NCI-H446 treated with DMSO at 0.1 percent for 48 hours (cell line): Measurements from ENCODE around the gene SLCO2B1.

Source experiments
- DNase-seq: peaks from one replicate; lab custom pipeline; 2025; lab: John Stamatoyannopoulos, UW

The SLCO2B1 gene

GRCh38 chr11:75246671-75247350 is 95.9 kb downstream of the SLCO2B1 start:
- DNase-seq = no peak

GRCh38 chr11:75248924-75249256 is 98.0 kb downstream of the SLCO2B1 start:
- no peak for DNase-seq

- no peak for DNase-seq
Observed at GRCh38 chr11:75249704-75250103, 98.8 kb downstream of the SLCO2B1 start.

GRCh38 chr11:75254326-75254725 is 103.4 kb downstream of the SLCO2B1 start:
- no peak for DNase-seq
